Astrocyte (in vitro differentiated cells and primary cell): Measurements from ENCODE around the gene ZDHHC14. TPM values are rescaled to one million over a fixed set of nuclear protein-coding genes. Genes with fewer than 3 reads are reported as not detected.

Experiments used
- DNase-seq: peaks from one replicate; pipeline ENCODE4 v3.0.0-alpha.2; 2010; ENCODE audit warnings: low read depth
- FAIRE-seq: peaks from 2 replicates; lab custom pipeline; 2011; peaks lifted over from hg19 to GRCh38; lab: Jason Lieb, UNC
- H2AFZ ChIP-seq: 2 replicates; pipeline ENCODE4 v1.6.0; 2012; ENCODE audit warnings: low read depth, low read length, inconsistent platforms
- H3K27ac ChIP-seq: 2 replicates; pipeline ENCODE4 v1.5.1; 2011; ENCODE audit warnings: low read depth, low read length, inconsistent platforms
- H3K27me3 ChIP-seq: 2 replicates; pipeline ENCODE4 v1.6.0; 2011; ENCODE audit warnings: low read length, inconsistent platforms; ENCODE audit not compliant: insufficient read depth
- H3K36me3 ChIP-seq: 2 replicates; pipeline ENCODE4 v1.5.1; 2011; ENCODE audit warnings: low read length, inconsistent platforms; ENCODE audit not compliant: insufficient read depth
- H3K4me1 ChIP-seq: 2 replicates; pipeline ENCODE4 v1.5.1; 2011; ENCODE audit warnings: low read length, inconsistent platforms; ENCODE audit not compliant: insufficient read depth
- H3K4me2 ChIP-seq: 2 replicates; pipeline ENCODE4 v1.6.0; 2012; ENCODE audit warnings: low read length, inconsistent platforms
- H3K4me3 ChIP-seq: 2 replicates; pipeline ENCODE4 v1.5.1; 2011; ENCODE audit warnings: low read depth, mild to moderate bottlenecking, low read length, inconsistent platforms; ENCODE audit not compliant: insufficient read depth
- H3K79me2 ChIP-seq: 2 replicates; pipeline ENCODE4 v1.6.0; 2012; ENCODE audit warnings: mild to moderate bottlenecking, low read length, inconsistent platforms; ENCODE audit not compliant: insufficient read depth
- H3K9ac ChIP-seq: 2 replicates; pipeline ENCODE4 v1.6.0; 2012; ENCODE audit warnings: mild to moderate bottlenecking, low read length, inconsistent platforms
- H3K9me3 ChIP-seq: 2 replicates; pipeline ENCODE4 v1.5.1; 2012; ENCODE audit warnings: low read depth, mild to moderate bottlenecking, low read length, inconsistent platforms; ENCODE audit not compliant: insufficient read depth
- H4K20me1 ChIP-seq: 2 replicates; pipeline ENCODE4 v1.6.0; 2012; ENCODE audit warnings: low read length, inconsistent platforms; ENCODE audit not compliant: insufficient read depth
- H3K27ac Mint-ChIP-seq: one replicate; pipeline ENCODE4 v1.8.0; 2021; ENCODE audit warnings: mild to moderate bottlenecking, mixed read lengths; ENCODE audit not compliant: unreplicated experiment
- H3K27me3 Mint-ChIP-seq: one replicate; pipeline ENCODE4 v1.8.0; 2021; ENCODE audit warnings: low read depth, mixed read lengths; ENCODE audit not compliant: unreplicated experiment
- H3K36me3 Mint-ChIP-seq: one replicate; pipeline ENCODE4 v1.8.0; 2021; ENCODE audit warnings: low read depth, mixed read lengths; ENCODE audit not compliant: unreplicated experiment
- H3K4me1 Mint-ChIP-seq: one replicate; pipeline ENCODE4 v1.8.0; 2021; ENCODE audit warnings: low read depth, mixed read lengths; ENCODE audit not compliant: unreplicated experiment
- H3K4me3 Mint-ChIP-seq: one replicate; pipeline ENCODE4 v1.8.0; 2021; ENCODE audit warnings: mild to moderate bottlenecking, moderate library complexity, mixed read lengths; ENCODE audit not compliant: unreplicated experiment
- H3K9me3 Mint-ChIP-seq: one replicate; pipeline ENCODE4 v1.8.0; 2021; ENCODE audit warnings: mild to moderate bottlenecking, mixed read lengths; ENCODE audit not compliant: unreplicated experiment
- CTCF ChIP-seq: IDR thresholded peaks from 2 replicates; pipeline ENCODE4 v1.5.1; 2011; ENCODE audit warnings: low read depth, mild to moderate bottlenecking, inconsistent platforms, low read length, moderate library complexity; ENCODE audit not compliant: insufficient read depth
- EZH2 ChIP-seq: IDR thresholded peaks from 2 replicates; pipeline ENCODE4 v1.6.1; 2012; ENCODE audit warnings: mild to moderate bottlenecking, low read length, inconsistent platforms; ENCODE audit not compliant: insufficient read depth
- total RNA-seq: library from RNA; stranded (reverse); gene quantifications from 2 replicates; pipeline ENCODE4 v1.2.1, GENCODE V29; 2021

Gene ZDHHC14
- total RNA-seq, 1 donor from 2014 or later = 7.2 TPM

GRCh38 chr6:157438611-157439111, 57.7 kb downstream of the ZDHHC14 start:
- H3K4me2 ChIP-seq = no peak overlapping the region
- H3K36me3 Mint-ChIP-seq = peaks cover 5% of the 10 kb centered on the region
- H2AFZ ChIP-seq = no peak overlapping the region
- no peak overlapping the region for H3K27ac ChIP-seq
- H3K27me3 ChIP-seq = no peaks in the 10 kb centered on the region
- H3K9ac ChIP-seq = no peak overlapping the region
- H3K27me3 Mint-ChIP-seq = peaks cover 10% of the 10 kb centered on the region
- H3K79me2 ChIP-seq = no peaks in the 10 kb centered on the region
- DNase-seq (peak; percentile 65), FAIRE-seq (no peak)
- TF ChIP-seq CTCF (no peak), EZH2 (no peak)
- H3K4me3 Mint-ChIP-seq = no peak overlapping the region
- no peaks in the 10 kb centered on the region for H3K9me3 ChIP-seq
- H3K4me1 ChIP-seq = peaks cover 5% of the 10 kb centered on the region
- peaks cover 2% of the 10 kb centered on the region for H3K9me3 Mint-ChIP-seq
- no peaks in the 10 kb centered on the region for H3K36me3 ChIP-seq
- peaks cover 12% of the 10 kb centered on the region for H3K4me1 Mint-ChIP-seq
- H3K4me3 ChIP-seq = no peak overlapping the region
- H4K20me1 ChIP-seq = peaks cover 5% of the 10 kb centered on the region
- H3K27ac Mint-ChIP-seq = no peak overlapping the region

- Mint-ChIP-seq H3K36me3 (peaks cover 8% of the 10 kb centered on the region), H3K4me3 (no peak overlapping the region), H3K9me3 (peaks cover 2% of the 10 kb centered on the region), H3K27me3 (peaks cover 5% of the 10 kb centered on the region), H3K4me1 (peaks cover 14% of the 10 kb centered on the region), H3K27ac (no peak overlapping the region)
- no peak for FAIRE-seq
- Histone ChIP-seq H3K27ac (no peak overlapping the region), H3K4me2 (no peak overlapping the region), H3K27me3 (no peaks in the 10 kb centered on the region), H2AFZ (no peak overlapping the region), H3K9me3 (no peaks in the 10 kb centered on the region), H3K4me3 (no peak overlapping the region), H3K79me2 (no peaks in the 10 kb centered on the region), H3K9ac (no peak overlapping the region), H4K20me1 (peaks cover under 1% of the 10 kb centered on the region), H3K36me3 (no peaks in the 10 kb centered on the region), H3K4me1 (peaks cover 6% of the 10 kb centered on the region)
- DNase-seq = no peak
- no peak for TF ChIP-seq EZH2
- TF ChIP-seq CTCF = no peak
These were observed 59.2 kb downstream of the ZDHHC14 start for GRCh38 chr6:157440171-157440570.

GRCh38 chr6:157442291-157442690, 61.3 kb downstream of the ZDHHC14 start:
- no peak overlapping the region for H3K27ac Mint-ChIP-seq
- Histone ChIP-seq H3K4me3 (no peak overlapping the region), H4K20me1 (no peaks in the 10 kb centered on the region), H3K36me3 (no peaks in the 10 kb centered on the region), H3K27ac (no peak overlapping the region), H2AFZ (no peak overlapping the region), H3K4me1 (peaks cover 6% of the 10 kb centered on the region), H3K9me3 (no peaks in the 10 kb centered on the region), H3K79me2 (no peaks in the 10 kb centered on the region), H3K27me3 (no peaks in the 10 kb centered on the region), H3K9ac (no peak overlapping the region), H3K4me2 (no peak overlapping the region)
- DNase-seq (peak; percentile 66), FAIRE-seq (no peak)
- peaks cover 2% of the 10 kb centered on the region for H3K9me3 Mint-ChIP-seq
- H3K4me3 Mint-ChIP-seq = no peak overlapping the region
- peaks cover 14% of the 10 kb centered on the region for H3K4me1 Mint-ChIP-seq
- no peak for TF ChIP-seq CTCF
- TF ChIP-seq EZH2 = no peak
- H3K36me3 Mint-ChIP-seq = peaks cover 6% of the 10 kb centered on the region
- H3K27me3 Mint-ChIP-seq = peaks cover 4% of the 10 kb centered on the region
